IPS DF 19.7 (cell line): ENCODE results near the gene CNNM3.
"Not testable (repeated sequence)": the region's sequence is repeated elsewhere in the genome, so short reads cannot be mapped to it uniquely, and the experiment has no call there.

ENCODE experiments used
- DNase-seq: peaks from one replicate; pipeline ENCODE4 v3.0.0-alpha.2; 2013; ENCODE audit warnings: low read depth, low spot score

Gene CNNM3

GRCh38 chr2:96839293-96839874, 23.3 kb downstream of the CNNM3 start:
- no peak for DNase-seq

GRCh38 chr2:96839875-96840850, 24.1 kb downstream of the CNNM3 start:
- DNase-seq: no peak

- DNase-seq: no peak
These were observed 25.8 kb downstream of the CNNM3 start for GRCh38 chr2:96841701-96842495.

- DNase-seq: no peak
These were observed 26.5 kb downstream of the CNNM3 start for GRCh38 chr2:96842600-96842999.

- DNase-seq: no peak
These were observed 27.6 kb downstream of the CNNM3 start, which contains the start of gene ANKRD23 for GRCh38 chr2:96843538-96844268. ANKRD23 (minus strand) TSS chr2:96844021; CDS start chr2:96843992, 29 bp downstream.

GRCh38 chr2:96844405-96844808, 28.3 kb downstream of the CNNM3 start:
- no peak for DNase-seq

- DNase-seq: no peak
These were observed 30.8 kb downstream of the CNNM3 start for GRCh38 chr2:96846825-96847224.

GRCh38 chr2:96847586-96847985, 31.5 kb downstream of the CNNM3 start:
- no peak for DNase-seq

- DNase-seq: no peak
These were observed 32.2 kb downstream of the CNNM3 start for GRCh38 chr2:96848264-96848663.

- DNase-seq: no peak
These were observed 36.6 kb downstream of the CNNM3 start for GRCh38 chr2:96852667-96853066.

GRCh38 chr2:96853321-96853720, 37.3 kb downstream of the CNNM3 start:
- no peak for DNase-seq

- DNase-seq: no peak
These were observed 41.0 kb downstream of the CNNM3 start for GRCh38 chr2:96856776-96857666.

- no peak for DNase-seq
These were observed 41.8 kb downstream of the CNNM3 start, which contains the start of gene ANKRD39 for GRCh38 chr2:96857667-96858372. ANKRD39 (minus strand) TSS chr2:96858016; CDS start chr2:96857987, 29 bp downstream.

- no peak for DNase-seq
These were observed 43.1 kb downstream of the CNNM3 start for GRCh38 chr2:96859099-96859649.

GRCh38 chr2:96859681-96860064, 43.6 kb downstream of the CNNM3 start:
- no peak for DNase-seq

- DNase-seq: no peak
These were observed 44.3 kb downstream of the CNNM3 start for GRCh38 chr2:96860065-96861029.

GRCh38 chr2:96861074-96861473, 45.0 kb downstream of the CNNM3 start:
- DNase-seq: no peak

GRCh38 chr2:96863056-96863455, 47.0 kb downstream of the CNNM3 start:
- not testable (repeated sequence) for DNase-seq
